Lower leg skin (tissue), 3 donors: ENCODE results near the gene SHFL.

Source experiments
- CTCF ChIP-seq, 3 donors: fragments of 450-650 bp; IDR thresholded peaks; one replicate each; pipeline ENCODE4 v1.5.1; 2016; ENCODE audit warnings: antibody characterized with exemption in 3 of 3, mild to moderate bottlenecking in 3 of 3, moderate library complexity in 2 of 3
- POLR2A ChIP-seq, 2 donors: fragments of 450-650 bp; IDR thresholded peaks; one replicate each; pipeline ENCODE4 v1.6.1; 2016 to 2017; ENCODE audit warnings: antibody characterized with exemption in 2 of 2, mild to moderate bottlenecking in 1 of 2, moderate library complexity in 1 of 2

- TF ChIP-seq CTCF (IDR thresholded peaks at IDR 0.05): no peak
- TF ChIP-seq POLR2A (IDR thresholded peaks at IDR 0.05): no peak
These were observed 48.3 kb upstream of the SHFL start for GRCh38 chr19:10037809-10038208.
